Bronchial epithelial cell (primary cell): Measurements from ENCODE around the gene AFF3. TPM values are rescaled to one million over a fixed set of nuclear protein-coding genes. Genes with fewer than 3 reads are reported as not detected.

Experiments used
- DNase-seq: peaks from one replicate; pipeline ENCODE4 v3.0.0-alpha.2; 2010; ENCODE audit warnings: low read depth
- FAIRE-seq: peaks from 2 replicates; lab custom pipeline; 2011; peaks lifted over from hg19 to GRCh38; lab: Jason Lieb, UNC
- H3K27me3 ChIP-seq: 2 replicates; pipeline ENCODE4 v1.5.1; 2011; ENCODE audit warnings: low read length; ENCODE audit not compliant: control insufficient read depth, insufficient read depth
- H3K36me3 ChIP-seq: 2 replicates; pipeline ENCODE4 v1.5.1; 2011; ENCODE audit warnings: low read length; ENCODE audit not compliant: control insufficient read depth, insufficient read depth
- H3K4me3 ChIP-seq: 2 replicates; pipeline ENCODE4 v1.5.1; 2011; ENCODE audit warnings: mild to moderate bottlenecking, low read depth, low read length, control low read depth
- CTCF ChIP-seq: IDR thresholded peaks from 2 replicates; pipeline ENCODE4 v1.5.1; 2011; ENCODE audit warnings: mild to moderate bottlenecking, moderate library complexity, low read length, control low read depth, inconsistent platforms; ENCODE audit not compliant: insufficient read depth, severe bottlenecking
- total RNA-seq: library from RNA; depleted of rRNA; stranded (reverse); fragments of >200 nt; gene quantifications from 2 replicates; pipeline ENCODE4 v1.2.1, GENCODE V29; 2014

The AFF3 gene
- total RNA-seq, 1 donor from 2014 or later = not detected

- FAIRE-seq (no peak), DNase-seq (no peak)
- H3K36me3 ChIP-seq = no peaks in the 10 kb centered on the region
- H3K27me3 ChIP-seq = peaks cover 2% of the 10 kb centered on the region
- TF ChIP-seq CTCF = no peak
- no peak overlapping the region for H3K4me3 ChIP-seq
These were observed 103.0 kb downstream of the AFF3 start for GRCh38 chr2:100039291-100039980.

GRCh38 chr2:100038011-100038410 lies 104.4 kb downstream of the AFF3 start:
- Histone ChIP-seq H3K36me3 (no peaks in the 10 kb centered on the region), H3K27me3 (peaks cover 2% of the 10 kb centered on the region), H3K4me3 (no peak overlapping the region)
- no peak for TF ChIP-seq CTCF
- FAIRE-seq (no peak), DNase-seq (no peak)

- no peak overlapping the region for H3K4me3 ChIP-seq
- H3K27me3 ChIP-seq = peaks cover 2% of the 10 kb centered on the region
- no peak for TF ChIP-seq CTCF
- no peaks in the 10 kb centered on the region for H3K36me3 ChIP-seq
- no peak for DNase-seq
- FAIRE-seq = no peak
These were observed 105.6 kb downstream of the AFF3 start for GRCh38 chr2:100036793-100037192.

GRCh38 chr2:100036026-100036425 lies 106.4 kb downstream of the AFF3 start:
- Histone ChIP-seq H3K27me3 (peaks cover 2% of the 10 kb centered on the region), H3K4me3 (no peak overlapping the region), H3K36me3 (no peaks in the 10 kb centered on the region)
- DNase-seq (no peak), FAIRE-seq (no peak)
- no peak for TF ChIP-seq CTCF

GRCh38 chr2:100034431-100034830 lies 108.0 kb downstream of the AFF3 start:
- Histone ChIP-seq H3K36me3 (no peaks in the 10 kb centered on the region), H3K27me3 (no peaks in the 10 kb centered on the region), H3K4me3 (no peak overlapping the region)
- TF ChIP-seq CTCF = no peak
- FAIRE-seq = no peak
- no peak for DNase-seq

GRCh38 chr2:100033976-100034375 lies 108.4 kb downstream of the AFF3 start:
- H3K27me3 ChIP-seq = no peaks in the 10 kb centered on the region
- no peak for DNase-seq
- no peak overlapping the region for H3K4me3 ChIP-seq
- TF ChIP-seq CTCF = no peak
- H3K36me3 ChIP-seq = no peaks in the 10 kb centered on the region
- FAIRE-seq = no peak
